NK-92 (cell line): Measurements from ENCODE around the gene STPG2.
"Not testable (repeated sequence)": the region's sequence is repeated elsewhere in the genome, so short reads cannot be mapped to it uniquely, and the experiment has no call there.

Experiments
- DNase-seq: peaks from one replicate; lab custom pipeline; 2025; ENCODE audit not compliant: unreplicated experiment; lab: John Stamatoyannopoulos, UW

The STPG2 gene

GRCh38 chr4:97952763-97953162 is 190.5 kb downstream of the STPG2 start:
- DNase-seq: no peak

GRCh38 chr4:97950836-97951235 is 192.4 kb downstream of the STPG2 start:
- no peak for DNase-seq

- no peak for DNase-seq
These were observed 200.3 kb downstream of the STPG2 start for GRCh38 chr4:97942951-97943350.

- DNase-seq: no peak
These were observed 201.1 kb downstream of the STPG2 start for GRCh38 chr4:97942137-97942536.

GRCh38 chr4:97938141-97938540 is 205.1 kb downstream of the STPG2 start:
- no peak for DNase-seq

- no peak for DNase-seq
These were observed 218.8 kb downstream of the STPG2 start for GRCh38 chr4:97924341-97924958.

- DNase-seq: no peak
These were observed 220.2 kb downstream of the STPG2 start for GRCh38 chr4:97923096-97923495.

- DNase-seq: no peak
These were observed 226.2 kb downstream of the STPG2 start for GRCh38 chr4:97917115-97917514.

- DNase-seq: no peak
These were observed 231.1 kb downstream of the STPG2 start for GRCh38 chr4:97912156-97912555.

- no peak for DNase-seq
These were observed 231.9 kb downstream of the STPG2 start for GRCh38 chr4:97911236-97911906.

GRCh38 chr4:97910005-97910404 is 233.3 kb downstream of the STPG2 start:
- no peak for DNase-seq

- not testable (repeated sequence) for DNase-seq
These were observed 239.7 kb downstream of the STPG2 start for GRCh38 chr4:97903436-97904189.

- no peak for DNase-seq
These were observed 243.0 kb downstream of the STPG2 start for GRCh38 chr4:97900229-97900628.

- no peak for DNase-seq
These were observed 250.5 kb downstream of the STPG2 start for GRCh38 chr4:97892592-97893266.

- DNase-seq: no peak
These were observed 263.3 kb downstream of the STPG2 start for GRCh38 chr4:97879942-97880341.

GRCh38 chr4:97868097-97868496 is 275.2 kb downstream of the STPG2 start:
- no peak for DNase-seq

- no peak for DNase-seq
These were observed 275.7 kb downstream of the STPG2 start for GRCh38 chr4:97867557-97868091.

- DNase-seq: no peak
These were observed 276.3 kb downstream of the STPG2 start for GRCh38 chr4:97866821-97867556.

- no peak for DNase-seq
These were observed 292.2 kb downstream of the STPG2 start for GRCh38 chr4:97851115-97851514.

- no peak for DNase-seq
These were observed 297.5 kb downstream of the STPG2 start for GRCh38 chr4:97845758-97846157.

- no peak for DNase-seq
These were observed 301.8 kb downstream of the STPG2 start for GRCh38 chr4:97841512-97841911.
